T-cell (primary cell): ENCODE measurements around the gene TTBK1. TPM values are rescaled to one million over a fixed set of nuclear protein-coding genes. Genes with fewer than 3 reads are reported as not detected.
A peak's percentile ranks its signal among the peaks of the same experiment; 100 is the strongest.

ENCODE experiments used
- ATAC-seq, 4 experiments: fragments of 200-7000 bp in 3 of 4; fragments of 150-1000 bp in 1 of 4; cut with Tn5 transposase; replicated peaks in 1 of 4; 1 replicate in 3 of 4; 2 replicates in 1 of 4; pipeline ENCODE4 v1.10.0; 2021; ENCODE audit warnings: moderate library complexity in 3 of 4, mild to moderate bottlenecking in 2 of 4, moderate number of reproducible peaks in 1 of 4
- CTCF ChIA-PET, 2 donors: fragments of 300-600 bp; sonication (Branson Sonifier 250); formaldehyde crosslinking; loops; one replicate each; lab custom pipeline; 2022; ENCODE audit warnings: antibody characterized with exemption in 2 of 2; lab: Charles Lee
- POLR2A ChIA-PET, 2 donors: fragments of 300-600 bp; sonication (Branson Sonifier 250); formaldehyde crosslinking; loops; one replicate each; lab custom pipeline; 2022; ENCODE audit warnings: antibody characterized with exemption in 2 of 2; lab: Charles Lee
- DNase-seq, 35 experiments: peaks; one replicate each; pipeline versions ENCODE4 v3.0.0 to v3.0.0-alpha.2; 2013 to 2023
- H3K27ac ChIP-seq: one replicate; pipeline ENCODE4 v1.5.1; 2013; ENCODE audit warnings: low read length
- H3K27me3 ChIP-seq, 2 experiments: replicated peaks in 1 of 2; 1 replicate in 1 of 2; 2 replicates in 1 of 2; pipeline versions ENCODE4 v1.6.1 to v1.7.0; 2013; ENCODE audit warnings: low read length in 1 of 2, mixed read lengths in 1 of 2; ENCODE audit not compliant: control insufficient read depth in 2 of 2, insufficient read depth in 2 of 2; ENCODE audit errors: extremely low read depth in 1 of 2
- H3K36me3 ChIP-seq, 2 donors: 1 replicate in 1 of 2; 2 replicates in 1 of 2; pipeline versions ENCODE4 v1.6.1 to v1.7.0; 2013; ENCODE audit warnings: low read length in 1 of 2; ENCODE audit not compliant: control insufficient read depth in 2 of 2, insufficient read depth in 1 of 2; ENCODE audit errors: extremely low read depth in 1 of 2
- H3K4me1 ChIP-seq, 2 experiments: 1 replicate in 1 of 2; 2 replicates in 1 of 2; pipeline versions ENCODE4 v1.6.1 to v1.7.0; 2013; ENCODE audit warnings: low read length in 2 of 2, mixed read lengths in 1 of 2; ENCODE audit not compliant: insufficient read depth in 2 of 2, control insufficient read depth in 1 of 2; ENCODE audit errors: extremely low read depth in 1 of 2
- H3K4me3 ChIP-seq, 2 donors: 1 replicate in 1 of 2; 2 replicates in 1 of 2; pipeline versions ENCODE4 v1.5.1 to v1.7.0; 2013; ENCODE audit warnings: mild to moderate bottlenecking in 2 of 2, low read length in 1 of 2, moderate library complexity in 1 of 2; ENCODE audit not compliant: control insufficient read depth in 1 of 2; ENCODE audit errors: extremely low read depth in 1 of 2
- H3K9me3 ChIP-seq: 2 replicates; pipeline ENCODE4 v1.7.0; 2013
- H3K27ac Mint-ChIP-seq, 2 donors: one replicate each; pipeline ENCODE4 v1.8.0; 2020 to 2021; ENCODE audit warnings: mild to moderate bottlenecking in 2 of 2, mixed read lengths in 2 of 2
- H3K27me3 Mint-ChIP-seq, 2 donors: one replicate each; pipeline ENCODE4 v1.8.0; 2021 to 2022; ENCODE audit warnings: mixed read lengths in 2 of 2
- H3K36me3 Mint-ChIP-seq: one replicate; pipeline ENCODE4 v1.8.0; 2021; ENCODE audit warnings: mixed read lengths
- H3K4me1 Mint-ChIP-seq, 3 donors: one replicate each; pipeline ENCODE4 v1.8.0; 2020 to 2022; ENCODE audit warnings: mixed read lengths in 3 of 3, mild to moderate bottlenecking in 1 of 3
- H3K4me3 Mint-ChIP-seq, 3 donors: one replicate each; pipeline ENCODE4 v1.8.0; 2020 to 2022; ENCODE audit warnings: mild to moderate bottlenecking in 3 of 3, mixed read lengths in 3 of 3, moderate library complexity in 3 of 3
- H3K9me3 Mint-ChIP-seq, 3 donors: one replicate each; pipeline ENCODE4 v1.8.0; 2020 to 2022; ENCODE audit warnings: mixed read lengths in 3 of 3
- whole genome bisulfite sequencing: methylation state at CpG from one replicate; pipeline ENCODE4 v1.1.5; 2013; ENCODE audit warnings: missing lambda C conversion rate; ENCODE audit not compliant: insufficient coverage; 5-methylcytosine and 5-hydroxymethylcytosine counted together
- total RNA-seq, 35 experiments: library from RNA in 6 of 35; stranded (reverse) in 6 of 35; fragments of 120-200 nt in 1 of 35; gene quantifications; one replicate each; pipeline versions ENCODE4 v1.2.1 to v1.2.4 and lab custom pipeline; 2013 to 2026

TTBK1 gene
- total RNA-seq, 5 donors from 2014 or later (not counting 1 experiment from before 2014, with no cell fraction given) = 0.03 to 0.07 TPM; not detected in 3

- Mint-ChIP-seq H3K9me3 (no peaks in the 10 kb centered on the region), H3K27me3 (no peaks in the 10 kb centered on the region), H3K4me3 (no peak overlapping the region), H3K27ac (no peak overlapping the region), H3K36me3 (peaks cover 35% of the 10 kb centered on the region), H3K4me1 (peaks cover 0 to 1% (median 0%) of the 10 kb centered on the region in 3 donors)
- Histone ChIP-seq H3K36me3 (peaks cover 3 to 30% of the 10 kb centered on the region in 2 donors), H3K27ac (no peak overlapping the region), H3K4me3 (no peak overlapping the region), H3K27me3 (no peaks in the 10 kb centered on the region), H3K4me1 (no peaks in the 10 kb centered on the region), H3K9me3 (no peaks in the 10 kb centered on the region)
- DNase-seq (no peak), ATAC-seq (no peak)
- CTCF ChIA-PET = no interaction called here
- 94% methylated on average over 10 of the region's 11 CpGs for WGBS
- POLR2A ChIA-PET = no interaction called here
Measured at GRCh38 chr6:43213431-43213830, 29.9 kb upstream of the TTBK1 start.

- no peak overlapping the region for H3K27ac ChIP-seq
- peaks cover 3 to 38% of the 10 kb centered on the region in 2 donors for H3K36me3 ChIP-seq
- H3K4me1 ChIP-seq = no peaks in the 10 kb centered on the region
- H3K4me1 Mint-ChIP-seq = peaks cover 0 to 6% (median 1%) of the 10 kb centered on the region in 3 donors
- H3K27ac Mint-ChIP-seq = no peak overlapping the region
- no peak overlapping the region for H3K4me3 ChIP-seq
- H3K27me3 Mint-ChIP-seq = no peaks in the 10 kb centered on the region
- no peak for DNase-seq
- POLR2A ChIA-PET = no interaction called here
- H3K9me3 ChIP-seq = no peaks in the 10 kb centered on the region
- CTCF ChIA-PET = no interaction called here
- H3K36me3 Mint-ChIP-seq = peaks cover 48% of the 10 kb centered on the region
- no peak overlapping the region for H3K4me3 Mint-ChIP-seq
- H3K9me3 Mint-ChIP-seq = no peaks in the 10 kb centered on the region
- no peaks in the 10 kb centered on the region for H3K27me3 ChIP-seq
- 99% methylated on average over 7 of the region's 8 CpGs for WGBS
- no peak for ATAC-seq
Measured at GRCh38 chr6:43215066-43215465, 28.2 kb upstream of the TTBK1 start.

GRCh38 chr6:43216200-43216599 lies 27.1 kb upstream of the TTBK1 start:
- POLR2A ChIA-PET = no interaction called here
- Histone ChIP-seq H3K27me3 (no peaks in the 10 kb centered on the region), H3K4me1 (peaks cover 0 to 4% of the 10 kb centered on the region in 2 experiments), H3K27ac (no peak overlapping the region), H3K36me3 (peaks cover 6 to 47% of the 10 kb centered on the region in 2 donors), H3K4me3 (no peak overlapping the region), H3K9me3 (no peaks in the 10 kb centered on the region)
- ATAC-seq (no peak), DNase-seq (no peak)
- WGBS = 94% methylated on average over 12 of the region's 12 CpGs
- peaks cover 48% of the 10 kb centered on the region for H3K36me3 Mint-ChIP-seq
- CTCF ChIA-PET = no interaction called here
- no peaks in the 10 kb centered on the region for H3K27me3 Mint-ChIP-seq
- no peak overlapping the region for H3K27ac Mint-ChIP-seq
- H3K9me3 Mint-ChIP-seq = no peaks in the 10 kb centered on the region
- H3K4me3 Mint-ChIP-seq = no peak overlapping the region
- peaks cover 4 to 13% (median 6%) of the 10 kb centered on the region in 3 donors for H3K4me1 Mint-ChIP-seq

- peaks cover 7 to 47% of the 10 kb centered on the region in 2 donors for H3K36me3 ChIP-seq
- no peak overlapping the region for H3K27ac ChIP-seq
- Mint-ChIP-seq H3K4me3 (no peak overlapping the region), H3K27me3 (no peaks in the 10 kb centered on the region), H3K4me1 (peaks cover 8 to 23% (median 15%) of the 10 kb centered on the region in 3 donors), H3K9me3 (no peaks in the 10 kb centered on the region), H3K27ac (peak overlapping the region in 1 of 2 donors; percentile 23), H3K36me3 (peaks cover 44% of the 10 kb centered on the region)
- ChIA-PET CTCF (no interaction called here), POLR2A (interaction anchor here in 1 of 2 donors (0.5 to 0.7 kb wide), 2 partner anchors 23 to 26 kb away, joined by 3 to 6 read pairs; no protein-coding TSS in a partner anchor)
- H3K4me3 ChIP-seq = no peak overlapping the region
- no peaks in the 10 kb centered on the region for H3K9me3 ChIP-seq
- H3K4me1 ChIP-seq = peaks cover 0 to 12% of the 10 kb centered on the region in 2 experiments
- 81% methylated on average over 4 of the region's 5 CpGs for WGBS
- ATAC-seq = no peak
- no peaks in the 10 kb centered on the region for H3K27me3 ChIP-seq
- no peak for DNase-seq
Measured at GRCh38 chr6:43217351-43217750, 25.9 kb upstream of the TTBK1 start.

- peaks cover 19 to 37% (median 31%) of the 10 kb centered on the region in 3 donors for H3K4me1 Mint-ChIP-seq
- POLR2A ChIA-PET = interaction anchor here in 1 of 2 donors (0.6 kb wide), 1 partner anchor 127 kb away, joined by 5 read pairs; no protein-coding TSS in a partner anchor
Measured at GRCh38 chr6:43219119-43219518, 24.2 kb upstream of the TTBK1 start.

GRCh38 chr6:43219814-43220213 lies 23.5 kb upstream of the TTBK1 start:
- CTCF ChIA-PET = interaction anchor here in 1 of 2 donors (1.4 kb wide), 1 partner anchor 9 kb away, joined by 4 read pairs; the partner anchor contains the start of gene DNPH1
- Histone ChIP-seq H3K4me3 (no peak overlapping the region), H3K4me1 (peaks cover 6 to 34% of the 10 kb centered on the region in 2 experiments), H3K27ac (no peak overlapping the region), H3K27me3 (no peaks in the 10 kb centered on the region), H3K9me3 (no peaks in the 10 kb centered on the region), H3K36me3 (peaks cover 12 to 47% of the 10 kb centered on the region in 2 donors)
- no peaks in the 10 kb centered on the region for H3K9me3 Mint-ChIP-seq
- H3K27ac Mint-ChIP-seq = peak overlapping the region in 1 of 2 donors; percentile 66
- no peak overlapping the region for H3K4me3 Mint-ChIP-seq
- ATAC-seq (no peak), DNase-seq (no peak)
- H3K36me3 Mint-ChIP-seq = peaks cover 38% of the 10 kb centered on the region
- 93% methylated on average over 5 of the region's 7 CpGs for WGBS
- H3K27me3 Mint-ChIP-seq = no peaks in the 10 kb centered on the region
- peaks cover 26 to 44% (median 38%) of the 10 kb centered on the region in 3 donors for H3K4me1 Mint-ChIP-seq
- POLR2A ChIA-PET = no interaction called here

More at GRCh38 chr6:43219119-43219518, 24.2 kb upstream of the TTBK1 start:
- peak overlapping the region; percentile 58 to 66 for H3K27ac Mint-ChIP-seq
- no peaks in the 10 kb centered on the region for H3K27me3 Mint-ChIP-seq
- Histone ChIP-seq H3K4me1 (peaks cover 4 to 27% of the 10 kb centered on the region in 2 experiments), H3K36me3 (peaks cover 12 to 47% of the 10 kb centered on the region in 2 donors), H3K4me3 (no peak overlapping the region), H3K27ac (no peak overlapping the region), H3K9me3 (no peaks in the 10 kb centered on the region), H3K27me3 (no peaks in the 10 kb centered on the region)
- DNase-seq (no peak), ATAC-seq (no peak)
- H3K36me3 Mint-ChIP-seq = peaks cover 40% of the 10 kb centered on the region
- H3K9me3 Mint-ChIP-seq = no peaks in the 10 kb centered on the region
- H3K4me3 Mint-ChIP-seq = no peak overlapping the region
- CTCF ChIA-PET = no interaction called here
- WGBS = 94% methylated on average over 3 of the region's 3 CpGs
